Measurements from ENCODE around the gene HS6ST1.
A peak's percentile ranks its signal among the peaks of the same experiment; 100 is the strongest.

DNA sequence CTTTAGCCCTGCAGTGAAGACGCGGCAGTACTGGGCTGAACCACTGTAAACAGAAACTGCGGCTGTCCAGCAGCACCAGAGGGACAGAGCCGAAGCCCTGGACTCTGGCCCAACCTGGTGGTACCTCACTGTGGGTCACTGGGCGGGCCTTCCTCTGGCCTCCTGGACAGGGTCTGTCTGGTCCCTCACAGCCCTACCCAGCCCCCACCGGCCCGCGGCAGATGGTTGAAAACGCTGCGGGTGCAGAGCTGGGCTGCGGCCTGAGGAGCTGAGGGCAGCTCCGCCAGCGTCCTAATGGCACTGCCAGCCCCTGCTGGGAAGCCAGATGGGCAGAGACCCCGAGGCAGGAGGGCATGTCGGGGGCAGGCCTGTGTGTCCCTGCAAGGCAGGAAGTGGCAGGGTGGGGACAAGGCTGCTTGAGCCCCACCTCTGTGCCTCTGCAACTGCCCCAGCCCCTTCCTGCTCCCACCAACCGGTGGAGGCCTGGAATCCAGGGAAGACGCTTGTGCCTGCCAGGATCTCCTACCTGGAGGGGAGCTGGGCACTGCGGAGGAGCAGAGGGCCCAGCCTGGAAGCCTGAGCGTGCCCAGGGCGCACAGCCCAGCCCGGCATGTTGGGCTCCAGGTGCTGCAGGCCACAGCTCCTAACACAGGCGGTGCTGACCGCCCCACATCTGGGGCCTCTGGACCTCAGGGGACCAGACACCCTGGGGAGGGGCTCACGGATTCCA lies 36.3 kb downstream of the HS6ST1 start:
- TF ChIP-seq, protein P1, sequence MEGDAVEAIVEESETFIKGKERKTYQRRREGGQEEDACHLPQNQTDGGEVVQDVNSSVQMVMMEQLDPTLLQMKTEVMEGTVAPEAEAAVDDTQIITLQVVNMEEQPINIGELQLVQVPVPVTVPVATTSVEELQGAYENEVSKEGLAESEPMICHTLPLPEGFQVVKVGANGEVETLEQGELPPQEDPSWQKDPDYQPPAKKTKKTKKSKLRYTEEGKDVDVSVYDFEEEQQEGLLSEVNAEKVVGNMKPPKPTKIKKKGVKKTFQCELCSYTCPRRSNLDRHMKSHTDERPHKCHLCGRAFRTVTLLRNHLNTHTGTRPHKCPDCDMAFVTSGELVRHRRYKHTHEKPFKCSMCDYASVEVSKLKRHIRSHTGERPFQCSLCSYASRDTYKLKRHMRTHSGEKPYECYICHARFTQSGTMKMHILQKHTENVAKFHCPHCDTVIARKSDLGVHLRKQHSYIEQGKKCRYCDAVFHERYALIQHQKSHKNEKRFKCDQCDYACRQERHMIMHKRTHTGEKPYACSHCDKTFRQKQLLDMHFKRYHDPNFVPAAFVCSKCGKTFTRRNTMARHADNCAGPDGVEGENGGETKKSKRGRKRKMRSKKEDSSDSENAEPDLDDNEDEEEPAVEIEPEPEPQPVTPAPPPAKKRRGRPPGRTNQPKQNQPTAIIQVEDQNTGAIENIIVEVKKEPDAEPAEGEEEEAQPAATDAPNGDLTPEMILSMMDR (IDR thresholded peaks at IDR 0.05; ENCODE audit: low read depth, low read length, missing input control), result peak; percentile 14
- TF ChIP-seq HNF4A (conservative IDR thresholded peaks at IDR 0.05) (peak; percentile 47 to 61), GABPA (IDR thresholded peaks at IDR 0.05 in 1 of 2, conservative IDR thresholded peaks at IDR 0.05 in 1 of 2) (no peak), RXRA (IDR thresholded peaks at IDR 0.05) (peak in 1 of 2 donors; percentile 49), YY1 (IDR thresholded peaks at IDR 0.05) (no peak), SP1 (IDR thresholded peaks at IDR 0.05) (no peak), TAF1 (conservative IDR thresholded peaks at IDR 0.05) (no peak), NR2F2 (IDR thresholded peaks at IDR 0.05) (no peak), JUND (IDR thresholded peaks at IDR 0.05) (no peak), RAD21 (IDR thresholded peaks at IDR 0.05) (peak in 1 of 2 donors; percentile 27)
- TF ChIP-seq, protein P2, sequence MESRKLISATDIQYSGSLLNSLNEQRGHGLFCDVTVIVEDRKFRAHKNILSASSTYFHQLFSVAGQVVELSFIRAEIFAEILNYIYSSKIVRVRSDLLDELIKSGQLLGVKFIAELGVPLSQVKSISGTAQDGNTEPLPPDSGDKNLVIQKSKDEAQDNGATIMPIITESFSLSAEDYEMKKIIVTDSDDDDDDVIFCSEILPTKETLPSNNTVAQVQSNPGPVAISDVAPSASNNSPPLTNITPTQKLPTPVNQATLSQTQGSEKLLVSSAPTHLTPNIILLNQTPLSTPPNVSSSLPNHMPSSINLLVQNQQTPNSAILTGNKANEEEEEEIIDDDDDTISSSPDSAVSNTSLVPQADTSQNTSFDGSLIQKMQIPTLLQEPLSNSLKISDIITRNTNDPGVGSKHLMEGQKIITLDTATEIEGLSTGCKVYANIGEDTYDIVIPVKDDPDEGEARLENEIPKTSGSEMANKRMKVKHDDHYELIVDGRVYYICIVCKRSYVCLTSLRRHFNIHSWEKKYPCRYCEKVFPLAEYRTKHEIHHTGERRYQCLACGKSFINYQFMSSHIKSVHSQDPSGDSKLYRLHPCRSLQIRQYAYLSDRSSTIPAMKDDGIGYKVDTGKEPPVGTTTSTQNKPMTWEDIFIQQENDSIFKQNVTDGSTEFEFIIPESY (IDR thresholded peaks at IDR 0.05), result no peak
- TF ChIP-seq, protein P3, sequence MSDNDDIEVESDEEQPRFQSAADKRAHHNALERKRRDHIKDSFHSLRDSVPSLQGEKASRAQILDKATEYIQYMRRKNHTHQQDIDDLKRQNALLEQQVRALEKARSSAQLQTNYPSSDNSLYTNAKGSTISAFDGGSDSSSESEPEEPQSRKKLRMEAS (IDR thresholded peaks at IDR 0.05), result no peak
- TF ChIP-seq, protein P4, sequence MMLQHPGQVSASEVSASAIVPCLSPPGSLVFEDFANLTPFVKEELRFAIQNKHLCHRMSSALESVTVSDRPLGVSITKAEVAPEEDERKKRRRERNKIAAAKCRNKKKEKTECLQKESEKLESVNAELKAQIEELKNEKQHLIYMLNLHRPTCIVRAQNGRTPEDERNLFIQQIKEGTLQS (IDR thresholded peaks at IDR 0.05), result no peak
- TF ChIP-seq, protein P5, sequence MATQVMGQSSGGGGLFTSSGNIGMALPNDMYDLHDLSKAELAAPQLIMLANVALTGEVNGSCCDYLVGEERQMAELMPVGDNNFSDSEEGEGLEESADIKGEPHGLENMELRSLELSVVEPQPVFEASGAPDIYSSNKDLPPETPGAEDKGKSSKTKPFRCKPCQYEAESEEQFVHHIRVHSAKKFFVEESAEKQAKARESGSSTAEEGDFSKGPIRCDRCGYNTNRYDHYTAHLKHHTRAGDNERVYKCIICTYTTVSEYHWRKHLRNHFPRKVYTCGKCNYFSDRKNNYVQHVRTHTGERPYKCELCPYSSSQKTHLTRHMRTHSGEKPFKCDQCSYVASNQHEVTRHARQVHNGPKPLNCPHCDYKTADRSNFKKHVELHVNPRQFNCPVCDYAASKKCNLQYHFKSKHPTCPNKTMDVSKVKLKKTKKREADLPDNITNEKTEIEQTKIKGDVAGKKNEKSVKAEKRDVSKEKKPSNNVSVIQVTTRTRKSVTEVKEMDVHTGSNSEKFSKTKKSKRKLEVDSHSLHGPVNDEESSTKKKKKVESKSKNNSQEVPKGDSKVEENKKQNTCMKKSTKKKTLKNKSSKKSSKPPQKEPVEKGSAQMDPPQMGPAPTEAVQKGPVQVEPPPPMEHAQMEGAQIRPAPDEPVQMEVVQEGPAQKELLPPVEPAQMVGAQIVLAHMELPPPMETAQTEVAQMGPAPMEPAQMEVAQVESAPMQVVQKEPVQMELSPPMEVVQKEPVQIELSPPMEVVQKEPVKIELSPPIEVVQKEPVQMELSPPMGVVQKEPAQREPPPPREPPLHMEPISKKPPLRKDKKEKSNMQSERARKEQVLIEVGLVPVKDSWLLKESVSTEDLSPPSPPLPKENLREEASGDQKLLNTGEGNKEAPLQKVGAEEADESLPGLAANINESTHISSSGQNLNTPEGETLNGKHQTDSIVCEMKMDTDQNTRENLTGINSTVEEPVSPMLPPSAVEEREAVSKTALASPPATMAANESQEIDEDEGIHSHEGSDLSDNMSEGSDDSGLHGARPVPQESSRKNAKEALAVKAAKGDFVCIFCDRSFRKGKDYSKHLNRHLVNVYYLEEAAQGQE (IDR thresholded peaks at IDR 0.05), result peak; percentile 96
